Activated CD4-positive, alpha-beta T cell treated with anti-CD3 and anti-CD28 coated beads, Interleukin-2, amount 10 ng/mL, durations not matched to agents 24 days and 14 days (primary cell): ENCODE data around the gene CTDSP2. TPM values are rescaled to one million over a fixed set of nuclear protein-coding genes. Genes with fewer than 3 reads are reported as not detected.

Experiments used
- DNase-seq: peaks from one replicate; pipeline ENCODE4 v3.0.0; 2022
- H3K27ac Mint-ChIP-seq: one replicate; pipeline ENCODE4 v1.8.0; 2022; ENCODE audit warnings: mild to moderate bottlenecking, mixed read lengths
- H3K27me3 Mint-ChIP-seq: one replicate; pipeline ENCODE4 v1.8.0; 2022; ENCODE audit warnings: mixed read lengths
- H3K36me3 Mint-ChIP-seq: one replicate; pipeline ENCODE4 v1.8.0; 2022; ENCODE audit warnings: low read depth, mild to moderate bottlenecking, mixed read lengths
- H3K4me1 Mint-ChIP-seq: one replicate; pipeline ENCODE4 v1.8.0; 2021; ENCODE audit warnings: mixed read lengths
- H3K4me3 Mint-ChIP-seq: one replicate; pipeline ENCODE4 v1.8.0; 2022; ENCODE audit warnings: mild to moderate bottlenecking, moderate library complexity, mixed read lengths
- H3K9me3 Mint-ChIP-seq: one replicate; pipeline ENCODE4 v1.8.0; 2021; ENCODE audit warnings: mixed read lengths
- intact Hi-C: fragments of 100-400 bp; cut with micrococcal nuclease; formaldehyde crosslinking; loops from one replicate; pipeline ENCODE4 v1.15.1; 2023
- total RNA-seq: library from RNA; stranded (reverse); gene quantifications from 2 replicates; pipeline ENCODE4 v1.2.3, GENCODE V29; 2022

Gene CTDSP2
- total RNA-seq, 1 donor from 2014 or later: 82.7 TPM

- peaks cover 62% of the 10 kb centered on the region for H3K4me1 Mint-ChIP-seq
- peak; percentile 78 for DNase-seq
- no peaks in the 10 kb centered on the region for H3K27me3 Mint-ChIP-seq
- intact Hi-C loops: loop anchor here (5.0 to 10.0 kb wide), 2 partner anchors 85 to 1752 kb away; partner anchors contain the start of genes MARCHF9 and SLC16A7
- H3K36me3 Mint-ChIP-seq: peaks cover 6% of the 10 kb centered on the region
- peak overlapping the region; percentile 83 for H3K4me3 Mint-ChIP-seq
- peak overlapping the region; percentile 25 for H3K27ac Mint-ChIP-seq
- no peaks in the 10 kb centered on the region for H3K9me3 Mint-ChIP-seq
Observed at GRCh38 chr12:57842342-57843294, 3.9 kb downstream of the CTDSP2 start.

GRCh38 chr12:57841445-57841844 lies 5.1 kb downstream of the CTDSP2 start:
- H3K36me3 Mint-ChIP-seq: peaks cover 6% of the 10 kb centered on the region
- no peak overlapping the region for H3K27ac Mint-ChIP-seq
- DNase-seq: no peak
- peaks cover 67% of the 10 kb centered on the region for H3K4me1 Mint-ChIP-seq
- no peak overlapping the region for H3K4me3 Mint-ChIP-seq
- H3K27me3 Mint-ChIP-seq: no peaks in the 10 kb centered on the region
- intact Hi-C loops: loop anchor here (5.0 to 10.0 kb wide), 2 partner anchors 84 to 1753 kb away; partner anchors contain the start of genes MARCHF9 and SLC16A7
- no peaks in the 10 kb centered on the region for H3K9me3 Mint-ChIP-seq

GRCh38 chr12:57840726-57841125 lies 5.8 kb downstream of the CTDSP2 start:
- DNase-seq: no peak
- no peaks in the 10 kb centered on the region for H3K27me3 Mint-ChIP-seq
- H3K4me1 Mint-ChIP-seq: peaks cover 75% of the 10 kb centered on the region
- no peak overlapping the region for H3K4me3 Mint-ChIP-seq
- intact Hi-C loops: loop anchor here (5.0 to 10.0 kb wide), 2 partner anchors 83 to 1754 kb away; partner anchors contain the start of genes MARCHF9 and SLC16A7
- H3K9me3 Mint-ChIP-seq: no peaks in the 10 kb centered on the region
- no peak overlapping the region for H3K27ac Mint-ChIP-seq
- peaks cover 6% of the 10 kb centered on the region for H3K36me3 Mint-ChIP-seq

- H3K27ac Mint-ChIP-seq: no peak overlapping the region
- no peaks in the 10 kb centered on the region for H3K27me3 Mint-ChIP-seq
- no peak overlapping the region for H3K4me3 Mint-ChIP-seq
- peaks cover 6% of the 10 kb centered on the region for H3K36me3 Mint-ChIP-seq
- H3K9me3 Mint-ChIP-seq: no peaks in the 10 kb centered on the region
- intact Hi-C loops: loop anchor here (5.0 to 10.0 kb wide), 2 partner anchors 83 to 1755 kb away; partner anchors contain the start of genes MARCHF9 and SLC16A7
- peaks cover 80% of the 10 kb centered on the region for H3K4me1 Mint-ChIP-seq
- DNase-seq: no peak
Observed at GRCh38 chr12:57839996-57840395, 6.5 kb downstream of the CTDSP2 start.

GRCh38 chr12:57838594-57839302 lies 7.8 kb downstream of the CTDSP2 start:
- H3K4me1 Mint-ChIP-seq: peaks cover 79% of the 10 kb centered on the region
- H3K4me3 Mint-ChIP-seq: peak overlapping the region; percentile 67
- DNase-seq: peak; percentile 79
- intact Hi-C loops: no loop called here
- H3K27me3 Mint-ChIP-seq: no peaks in the 10 kb centered on the region
- H3K36me3 Mint-ChIP-seq: peaks cover 3% of the 10 kb centered on the region
- no peaks in the 10 kb centered on the region for H3K9me3 Mint-ChIP-seq
- peak overlapping the region; percentile 84 for H3K27ac Mint-ChIP-seq

- peaks cover 80% of the 10 kb centered on the region for H3K4me1 Mint-ChIP-seq
- intact Hi-C loops: loop anchor here (2.0 kb wide), 1 partner anchor 103 kb away; the partner anchor contains the start of gene ATP23
- DNase-seq: peak; percentile 71
- H3K4me3 Mint-ChIP-seq: peak overlapping the region; percentile 67
- peak overlapping the region; percentile 84 for H3K27ac Mint-ChIP-seq
- no peaks in the 10 kb centered on the region for H3K27me3 Mint-ChIP-seq
- peaks cover 1% of the 10 kb centered on the region for H3K36me3 Mint-ChIP-seq
- no peaks in the 10 kb centered on the region for H3K9me3 Mint-ChIP-seq
Observed at GRCh38 chr12:57837864-57838562, 8.5 kb downstream of the CTDSP2 start.

- Mint-ChIP-seq H3K4me3 (peak overlapping the region; percentile 67), H3K27me3 (no peaks in the 10 kb centered on the region), H3K27ac (peak overlapping the region; percentile 93), H3K36me3 (no peaks in the 10 kb centered on the region), H3K4me1 (peaks cover 74% of the 10 kb centered on the region), H3K9me3 (no peaks in the 10 kb centered on the region)
- intact Hi-C loops: loop anchor here (1.0 to 2.0 kb wide), 2 partner anchors 8 to 104 kb away; partner anchors contain the start of gene ATP23
- peak; percentile 81 for DNase-seq
Observed at GRCh38 chr12:57836442-57837375, 9.8 kb downstream of the CTDSP2 start.

- H3K27ac Mint-ChIP-seq: peak overlapping the region; percentile 93
- no peaks in the 10 kb centered on the region for H3K9me3 Mint-ChIP-seq
- peaks cover 70% of the 10 kb centered on the region for H3K4me1 Mint-ChIP-seq
- DNase-seq: no peak
- H3K27me3 Mint-ChIP-seq: no peaks in the 10 kb centered on the region
- H3K4me3 Mint-ChIP-seq: peak overlapping the region; percentile 67
- intact Hi-C loops: loop anchor here (1.0 to 2.0 kb wide), 2 partner anchors 9 to 105 kb away; partner anchors contain the start of gene ATP23
- no peaks in the 10 kb centered on the region for H3K36me3 Mint-ChIP-seq
Observed at GRCh38 chr12:57835366-57836288, 10.9 kb downstream of the CTDSP2 start.

- Mint-ChIP-seq H3K27me3 (no peaks in the 10 kb centered on the region), H3K4me1 (peaks cover 66% of the 10 kb centered on the region)
- intact Hi-C loops: loop anchor here (5.0 kb wide), 1 partner anchor 33 kb away; no protein-coding TSS in a partner anchor
Observed at GRCh38 chr12:57834086-57834876, 12.2 kb downstream of the CTDSP2 start.

GRCh38 chr12:57833672-57834071 lies 12.9 kb downstream of the CTDSP2 start:
- Mint-ChIP-seq H3K4me1 (peaks cover 60% of the 10 kb centered on the region), H3K36me3 (peaks cover 3% of the 10 kb centered on the region), H3K9me3 (no peaks in the 10 kb centered on the region), H3K4me3 (no peak overlapping the region), H3K27me3 (no peaks in the 10 kb centered on the region), H3K27ac (peak overlapping the region; percentile 54)
- DNase-seq: no peak
- intact Hi-C loops: loop anchor here (5.0 kb wide), 1 partner anchor 34 kb away; no protein-coding TSS in a partner anchor

More at GRCh38 chr12:57834086-57834876, 12.2 kb downstream of the CTDSP2 start:
- no peak overlapping the region for H3K4me3 Mint-ChIP-seq
- H3K9me3 Mint-ChIP-seq: no peaks in the 10 kb centered on the region
- no peak for DNase-seq
- H3K27ac Mint-ChIP-seq: peak overlapping the region; percentile 36
- H3K36me3 Mint-ChIP-seq: no peaks in the 10 kb centered on the region

GRCh38 chr12:57832966-57833365 lies 13.6 kb downstream of the CTDSP2 start:
- no peaks in the 10 kb centered on the region for H3K27me3 Mint-ChIP-seq
- intact Hi-C loops: loop anchor here (5.0 kb wide), 1 partner anchor 34 kb away; no protein-coding TSS in a partner anchor
- H3K4me1 Mint-ChIP-seq: peaks cover 53% of the 10 kb centered on the region
- DNase-seq: no peak
- H3K9me3 Mint-ChIP-seq: no peaks in the 10 kb centered on the region
- H3K27ac Mint-ChIP-seq: peak overlapping the region; percentile 15
- H3K4me3 Mint-ChIP-seq: no peak overlapping the region
- peaks cover 6% of the 10 kb centered on the region for H3K36me3 Mint-ChIP-seq
